NCI-H128 (cell line): ENCODE data around the gene PRKCH.
"Not testable (repeated sequence)": the region's sequence is repeated elsewhere in the genome, so short reads cannot be mapped to it uniquely, and the experiment has no call there.

Experiments used
- DNase-seq: peaks from one replicate; lab custom pipeline; 2025; ENCODE audit not compliant: unreplicated experiment; lab: John Stamatoyannopoulos, UW

PRKCH gene

DNA sequence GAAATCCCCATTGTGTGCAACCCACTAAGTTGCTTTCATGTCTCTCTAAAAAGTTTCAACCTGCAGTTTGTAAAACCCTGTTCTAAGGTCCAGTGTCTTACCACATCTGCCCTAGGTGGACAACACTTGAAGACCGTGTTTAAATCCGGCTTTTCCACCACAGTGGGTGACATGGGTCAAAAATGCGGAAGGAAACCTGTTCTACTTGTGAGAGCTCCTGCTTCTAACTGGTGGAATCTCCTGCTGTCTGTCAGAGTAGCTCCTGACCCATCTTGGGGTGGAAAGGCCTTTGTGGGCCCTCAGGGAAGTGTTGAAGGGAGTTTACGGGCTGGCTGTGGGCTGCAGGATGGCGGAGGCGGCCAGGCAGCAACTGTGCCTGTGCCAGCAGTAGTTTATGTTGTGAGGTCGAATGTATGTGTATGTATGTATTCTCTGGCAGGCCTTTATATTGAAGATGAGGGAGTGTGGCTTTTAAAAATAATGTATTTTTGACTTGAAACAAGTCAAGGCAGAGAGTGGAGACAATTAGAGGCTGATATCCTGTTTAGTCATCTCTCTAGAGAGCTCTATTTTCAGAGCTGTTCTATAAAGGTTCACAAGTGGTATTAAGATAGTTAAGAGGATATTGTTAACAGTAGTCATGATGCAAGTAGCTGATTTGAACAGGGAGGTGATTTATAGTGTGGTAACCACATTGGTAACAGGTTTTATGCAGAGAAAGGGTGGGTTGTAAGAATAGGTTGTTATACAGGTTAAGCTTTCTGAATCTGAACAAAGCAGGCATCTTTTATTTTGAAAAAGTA, 67.0 kb downstream of the PRKCH start:
- peak; percentile 42 for DNase-seq

DNA sequence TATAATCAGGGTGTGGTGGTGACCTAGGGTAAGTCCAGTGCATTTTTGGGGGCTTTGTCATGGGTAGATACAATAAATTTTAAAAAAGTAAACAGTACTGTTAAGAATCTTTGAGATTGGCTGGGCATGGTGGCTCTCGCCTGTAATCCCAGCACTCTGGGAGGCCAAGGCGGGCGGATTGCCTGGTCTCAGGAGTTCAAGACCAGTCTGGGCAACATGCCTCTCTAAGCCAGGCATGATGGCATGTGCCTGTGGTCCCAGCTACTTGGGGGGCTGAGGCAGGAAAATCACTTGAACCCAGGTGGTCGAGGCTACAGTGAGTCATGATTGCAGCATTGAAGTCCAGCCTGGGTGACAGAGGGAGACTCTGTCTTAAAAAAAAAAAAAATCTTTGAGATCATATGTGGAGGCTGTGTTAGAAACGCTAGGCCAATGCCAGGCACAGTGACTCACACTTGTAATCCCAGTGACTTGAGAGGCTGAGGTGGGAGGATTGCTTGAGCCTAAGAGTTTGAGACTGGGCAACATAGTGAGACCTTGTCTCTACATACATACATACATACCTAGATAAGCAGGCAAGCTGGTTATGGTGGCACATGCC, 67.7 kb downstream of the PRKCH start:
- no peak for DNase-seq

DNA sequence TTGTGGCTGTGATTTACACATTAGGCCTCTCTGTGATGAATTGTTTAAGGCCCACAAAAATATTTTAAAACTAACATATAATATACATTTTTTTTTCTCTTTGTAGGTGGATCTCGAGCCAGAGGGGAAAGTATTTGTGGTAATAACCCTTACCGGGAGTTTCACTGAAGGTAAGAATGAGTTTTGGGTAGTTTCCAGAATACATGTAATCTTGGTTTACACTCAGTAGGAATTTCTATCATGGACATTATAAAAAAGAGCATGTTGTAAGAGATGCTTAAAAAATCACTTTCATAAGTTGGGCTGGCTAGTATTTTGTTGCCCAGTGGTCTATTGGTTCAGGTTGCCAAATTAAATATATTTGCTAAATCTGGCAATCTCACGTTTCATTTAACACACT, 69.7 kb downstream of the PRKCH start:
- no peak for DNase-seq

DNA sequence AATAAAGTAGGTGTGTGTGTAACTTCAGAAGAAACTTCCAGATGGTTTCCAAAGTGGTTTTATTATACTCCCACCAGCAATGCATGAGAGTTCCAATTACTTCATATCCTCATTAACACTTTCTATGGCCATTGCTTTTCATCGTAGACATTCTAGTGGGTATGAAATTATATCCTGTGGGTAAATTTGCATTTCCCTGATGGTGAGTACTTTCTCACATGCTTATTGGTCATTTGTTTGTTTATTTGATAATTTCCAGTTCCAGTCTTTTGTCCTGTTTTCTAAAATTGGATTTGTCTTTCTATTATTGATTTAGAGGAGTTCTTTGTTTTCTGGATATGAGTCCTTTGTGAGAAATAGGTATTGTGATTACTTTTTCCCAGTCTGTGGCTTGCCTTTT, 70.9 kb downstream of the PRKCH start:
- no peak for DNase-seq

GRCh38 chr14:61394542-61394941, 73.2 kb downstream of the PRKCH start:
- no peak for DNase-seq

DNA sequence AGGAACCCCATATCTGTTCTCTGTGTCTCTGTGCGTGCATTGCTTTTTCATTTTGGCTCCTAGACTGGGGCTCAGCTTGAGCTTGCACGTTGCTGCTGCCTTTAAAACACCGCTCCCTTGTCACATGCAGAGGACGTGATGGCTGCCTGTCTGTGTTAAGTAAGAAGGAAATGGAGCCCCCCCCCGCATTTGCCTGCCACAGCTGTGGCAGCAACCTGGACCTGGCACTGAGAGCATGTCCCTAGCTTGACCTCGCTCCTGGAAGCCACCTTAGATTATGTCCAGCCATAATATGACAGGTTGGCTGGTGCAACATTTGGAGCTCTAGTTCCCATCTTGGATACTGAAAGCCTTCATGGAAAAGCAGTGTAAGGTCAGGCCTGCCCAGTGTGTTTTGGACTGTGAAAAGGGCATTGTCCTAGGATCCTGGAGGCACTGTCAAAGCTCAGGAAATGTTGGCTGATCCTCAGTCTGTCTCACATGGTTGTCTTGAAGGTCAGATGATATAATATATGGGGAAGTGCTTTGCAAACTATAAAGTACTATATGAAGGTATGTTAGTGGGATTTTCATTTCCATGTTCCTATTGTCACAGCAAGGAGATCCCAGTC, 73.8 kb downstream of the PRKCH start:
- DNase-seq, result no peak

DNA sequence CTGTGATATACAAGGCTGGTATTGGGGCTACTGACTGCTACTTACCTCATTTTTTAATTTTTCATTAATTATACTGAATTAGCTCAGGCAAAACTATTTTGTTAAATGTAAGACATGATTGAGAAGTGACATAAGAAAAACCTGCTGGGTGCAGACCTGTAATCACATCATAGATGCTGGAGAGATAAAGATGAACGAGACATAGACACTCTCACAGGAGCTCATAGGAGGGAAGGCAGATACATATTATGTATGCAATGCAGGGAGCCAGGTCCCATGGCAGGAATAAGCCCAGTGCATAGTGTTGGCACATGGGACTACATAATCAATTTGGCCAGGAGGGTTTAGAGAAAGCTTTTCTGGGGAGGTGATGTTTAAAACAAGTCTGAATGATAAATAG, 74.9 kb downstream of the PRKCH start:
- no peak for DNase-seq

DNA sequence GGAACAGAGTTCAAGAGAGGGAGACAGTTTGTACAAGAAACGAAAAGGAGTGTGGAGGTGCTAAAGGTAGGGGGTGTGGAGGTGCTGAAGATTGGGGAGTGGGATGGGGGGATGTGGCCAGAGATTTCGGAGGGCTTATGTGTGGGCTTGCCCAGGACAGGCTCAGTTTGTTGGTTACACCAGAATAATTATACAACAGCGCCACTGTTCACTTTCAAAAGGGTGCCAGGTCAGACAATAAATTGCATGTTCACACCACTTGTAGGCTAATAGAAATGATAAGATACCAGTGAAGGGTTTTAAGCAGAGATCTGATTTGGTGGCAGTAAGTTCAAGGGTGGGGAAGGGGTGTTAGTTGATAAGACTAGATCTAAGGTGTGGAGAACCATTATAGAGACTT, 75.3 kb downstream of the PRKCH start:
- no peak for DNase-seq

DNA sequence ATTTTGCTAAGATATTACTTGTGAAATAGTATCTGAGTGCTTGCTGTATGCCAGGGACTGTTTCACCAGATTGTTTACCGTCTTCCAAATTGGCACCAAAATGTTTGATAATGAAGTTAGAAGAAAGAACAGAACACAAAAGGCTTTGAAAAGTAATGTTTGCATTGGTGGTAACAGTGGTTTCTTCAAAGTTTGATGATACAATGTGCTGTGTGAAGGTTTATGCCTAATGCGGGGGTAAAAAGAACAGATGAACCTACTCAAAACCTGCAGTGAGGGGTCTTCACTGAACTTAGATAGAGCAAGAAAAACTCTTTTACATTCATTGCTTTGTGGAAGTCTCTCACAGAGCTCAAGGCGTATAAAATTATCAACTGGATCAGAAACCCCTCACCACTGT, 76.2 kb downstream of the PRKCH start:
- DNase-seq, result no peak

DNA sequence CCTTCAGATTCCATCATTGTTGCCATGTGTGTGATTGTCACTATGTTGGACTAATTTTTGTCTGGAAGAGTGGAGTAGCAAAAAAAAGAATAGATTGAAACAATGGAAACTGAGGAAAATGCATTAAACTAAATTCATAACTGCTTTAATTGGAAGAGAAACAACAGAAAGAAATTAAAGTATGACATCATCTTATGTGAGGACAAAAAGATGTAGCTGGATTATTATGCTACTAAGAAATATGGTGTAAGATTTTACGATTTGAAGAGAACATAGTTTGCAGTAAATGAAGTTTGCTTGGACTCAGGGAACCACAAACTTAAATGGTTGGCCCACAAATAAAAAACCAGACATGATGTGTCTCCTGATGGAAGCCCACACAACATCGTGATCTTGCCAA, 76.8 kb downstream of the PRKCH start:
- no peak for DNase-seq

DNA sequence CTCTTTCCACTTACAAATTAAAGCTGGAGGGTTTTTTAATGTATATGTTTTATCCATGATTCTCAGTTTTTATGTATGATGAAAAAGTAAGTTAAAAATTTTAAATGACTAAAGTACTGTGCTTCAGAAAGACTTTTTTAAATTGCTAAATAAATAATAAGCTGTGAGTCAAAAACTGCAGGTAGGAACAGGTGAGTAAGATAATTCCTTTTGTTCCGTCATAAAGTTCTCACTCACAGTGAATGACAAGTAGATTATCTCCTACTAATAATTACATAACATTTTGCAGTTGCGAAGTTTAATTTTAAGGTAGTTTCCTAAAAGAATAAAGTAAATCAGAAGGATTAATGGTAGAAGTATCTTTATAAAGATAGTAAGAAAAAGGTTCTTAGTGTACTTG, 78.0 kb downstream of the PRKCH start:
- no peak for DNase-seq

DNA sequence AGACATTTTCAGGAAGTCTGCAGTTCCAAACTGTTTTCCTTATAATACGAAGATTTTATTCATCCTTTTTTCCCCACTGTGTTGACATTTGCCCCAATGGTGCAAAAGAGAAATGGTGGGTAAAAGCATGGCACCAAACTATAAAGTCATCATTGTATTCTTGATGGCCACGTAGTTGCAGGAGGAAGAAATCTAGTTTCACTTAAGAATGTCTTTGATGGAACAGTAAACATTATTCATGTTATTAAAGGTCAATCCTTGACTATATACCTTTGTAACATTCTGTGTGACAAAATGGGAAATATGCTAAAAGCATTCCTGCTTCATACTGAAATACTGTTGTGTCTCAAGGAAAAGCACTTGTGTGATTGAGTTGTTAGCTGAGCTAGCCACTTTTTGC, 80.1 kb downstream of the PRKCH start:
- DNase-seq, result no peak

- no peak for DNase-seq
Measured at GRCh38 chr14:61403411-61403810, 82.0 kb downstream of the PRKCH start.

GRCh38 chr14:61404637-61405036, 83.3 kb downstream of the PRKCH start:
- DNase-seq, result no peak

DNA sequence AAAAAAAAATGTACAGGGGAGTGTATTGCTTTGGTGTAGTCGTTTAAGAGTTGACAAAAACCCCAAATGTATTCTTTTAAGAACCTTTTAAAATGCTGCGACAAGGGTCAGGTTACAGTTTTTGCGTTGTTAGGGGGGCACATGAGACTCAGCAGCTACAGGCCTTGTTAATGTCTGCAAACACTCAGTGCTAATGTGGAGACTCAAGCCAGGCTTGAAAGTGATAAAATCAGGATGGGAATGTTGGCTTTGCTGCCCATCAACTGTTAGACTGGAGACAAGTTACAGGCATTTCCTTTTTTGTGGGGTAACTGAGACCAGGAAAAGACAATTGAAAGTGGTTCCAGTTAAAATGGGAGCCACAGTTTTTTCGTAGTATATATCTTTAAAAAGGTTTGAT, 84.8 kb downstream of the PRKCH start:
- peak; percentile 50 for DNase-seq

GRCh38 chr14:61406675-61407074, 85.3 kb downstream of the PRKCH start:
- DNase-seq, result no peak

GRCh38 chr14:61408498-61408897, 87.1 kb downstream of the PRKCH start:
- DNase-seq, result no peak

- no peak for DNase-seq
Measured at GRCh38 chr14:61409782-61410181, 88.4 kb downstream of the PRKCH start.

DNA sequence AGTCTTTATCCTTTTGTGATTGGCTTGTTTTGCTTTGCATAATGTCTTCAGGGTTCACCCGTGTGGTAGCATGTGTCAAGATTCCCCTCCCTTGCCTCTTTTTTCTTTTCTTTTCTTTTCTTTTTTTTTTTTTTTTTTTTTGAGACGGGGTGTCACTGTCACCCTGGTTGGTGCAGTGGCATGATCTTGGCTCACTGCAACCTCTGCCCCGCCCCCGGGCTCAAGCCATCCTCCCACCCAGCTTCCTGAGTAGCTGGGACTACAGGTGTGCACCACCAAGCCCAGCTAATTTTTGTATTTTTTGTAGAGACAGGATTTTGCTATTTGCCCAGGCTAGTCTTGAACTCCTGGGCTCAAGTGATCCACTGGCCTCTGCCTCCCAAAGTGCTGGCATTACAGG, 94.6 kb downstream of the PRKCH start:
- not testable (repeated sequence) for DNase-seq

DNA sequence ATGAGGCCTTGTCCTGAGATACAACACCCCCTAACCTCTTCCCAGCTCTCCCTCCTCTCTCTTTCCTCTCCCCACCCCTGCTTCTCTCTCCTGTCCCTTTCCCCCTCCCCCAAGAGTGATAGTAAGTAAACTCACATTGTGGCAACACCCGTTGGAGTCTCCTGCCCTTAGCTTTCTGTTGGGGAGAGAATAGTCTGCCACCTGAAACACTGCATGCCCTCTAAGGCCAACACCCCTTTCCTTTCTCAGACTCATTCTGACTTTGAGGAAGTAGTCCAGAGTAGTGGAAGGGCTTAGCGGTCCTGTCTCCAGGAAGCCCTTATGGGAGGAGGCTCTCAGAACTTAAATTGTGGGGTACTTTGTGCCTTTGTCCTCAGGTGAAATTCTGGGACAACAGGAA, 95.2 kb downstream of the PRKCH start:
- DNase-seq, result no peak

DNA sequence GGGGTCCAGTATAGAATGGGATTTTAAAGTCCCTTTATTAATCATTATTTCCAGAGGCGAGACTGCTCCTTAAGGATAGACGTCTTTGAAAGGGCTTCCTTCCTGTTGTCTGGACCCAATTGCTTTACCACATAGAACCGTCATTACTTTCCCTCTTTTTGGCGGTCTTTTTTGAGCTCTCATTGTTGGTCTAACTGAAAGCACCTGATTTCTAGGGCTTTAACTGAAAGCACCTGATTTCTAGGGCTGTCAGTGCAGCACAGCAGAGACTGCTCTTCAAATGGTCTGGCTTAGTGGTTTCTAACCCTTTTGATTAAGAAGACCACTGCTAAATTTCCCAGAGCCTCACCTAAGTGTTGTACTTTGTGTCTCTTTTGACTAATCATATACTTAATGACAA, 95.8 kb downstream of the PRKCH start:
- DNase-seq, result no peak

DNA sequence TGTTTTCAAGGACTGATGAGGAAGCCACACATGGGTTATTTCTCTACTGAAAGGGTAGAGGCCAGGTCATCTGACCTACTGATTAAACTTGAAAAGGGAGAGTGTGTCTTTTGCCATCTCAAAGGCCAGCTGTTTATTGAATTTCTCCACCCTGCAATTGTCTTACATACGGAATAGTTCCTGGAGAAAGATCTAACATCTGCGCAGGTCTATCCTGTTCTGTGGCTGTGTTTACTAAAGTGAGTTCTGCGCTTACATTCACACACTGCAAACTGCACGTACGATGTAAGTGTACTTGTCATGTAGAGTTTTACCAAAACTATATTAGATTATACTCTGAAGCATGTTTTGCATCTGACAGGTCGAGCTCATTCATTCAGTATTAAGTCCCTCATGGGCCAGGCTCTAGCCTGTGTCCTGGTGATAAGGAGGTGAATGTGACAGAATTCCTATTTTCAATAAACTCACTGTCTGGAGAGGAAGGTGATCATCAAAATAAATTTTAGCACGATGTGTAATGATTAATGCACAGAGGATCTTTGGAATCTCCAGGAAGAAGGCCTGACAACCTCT, 96.6 kb downstream of the PRKCH start:
- no peak for DNase-seq
